DOHH2 (cell line): ENCODE results near the gene PACRG.

Experiments used
- H3F3A ChIP-seq: fragments of 200-600 bp; sonication (generic), shearing (Covaris generic); 2 replicates; pipeline ENCODE4 v1.6.0; 2016; ENCODE audit warnings: antibody characterized with exemption, mild to moderate bottlenecking; ENCODE audit not compliant: control insufficient read depth, insufficient read depth
- H3K27ac ChIP-seq: fragments of 200-600 bp; sonication (generic); 2 replicates; pipeline ENCODE4 v1.5.1; 2014; ENCODE audit warnings: low read depth, mild to moderate bottlenecking, low read length, moderate library complexity
- H3K27me3 ChIP-seq: fragments of 200-600 bp; sonication (generic); 2 replicates; pipeline ENCODE4 v1.6.1; 2014; ENCODE audit warnings: mild to moderate bottlenecking, low read length, mixed read lengths; ENCODE audit not compliant: control insufficient read depth
- H3K36me3 ChIP-seq: fragments of 200-600 bp; sonication (generic); 2 replicates; pipeline ENCODE4 v1.6.1; 2014; ENCODE audit warnings: mild to moderate bottlenecking, low read length, moderate library complexity, mixed read lengths; ENCODE audit not compliant: control insufficient read depth
- H3K4me1 ChIP-seq: fragments of 200-600 bp; sonication (generic); 2 replicates; pipeline ENCODE4 v1.6.1; 2014; ENCODE audit warnings: mild to moderate bottlenecking, low read length, mixed read lengths; ENCODE audit not compliant: control insufficient read depth
- H3K4me2 ChIP-seq: fragments of 200-600 bp; sonication (generic); 2 replicates; pipeline ENCODE4 v1.6.0; 2014; ENCODE audit warnings: mild to moderate bottlenecking, low read length, moderate library complexity
- H3K4me3 ChIP-seq: fragments of 200-600 bp; sonication (generic); 2 replicates; pipeline ENCODE4 v1.5.1; 2014; ENCODE audit warnings: mild to moderate bottlenecking, low read length, mixed read lengths
- H3K79me2 ChIP-seq: fragments of 200-600 bp; sonication (generic); 2 replicates; pipeline ENCODE4 v1.6.1; 2014; ENCODE audit warnings: mild to moderate bottlenecking, low read length, mixed read lengths; ENCODE audit not compliant: control insufficient read depth
- H3K9me2 ChIP-seq: fragments of 200-600 bp; sonication (generic); replicated peaks from 2 replicates; pipeline ENCODE4 v1.6.1; 2014; ENCODE audit warnings: mild to moderate bottlenecking, low read length, mixed read lengths; ENCODE audit not compliant: control insufficient read depth
- H3K9me3 ChIP-seq: fragments of 200-600 bp; sonication (generic); 2 replicates; pipeline ENCODE4 v1.6.1; 2014; ENCODE audit warnings: antibody characterized with exemption, low read length, mixed read lengths; ENCODE audit not compliant: control insufficient read depth, insufficient read depth
- H4K20me1 ChIP-seq: fragments of 200-600 bp; sonication (generic); 2 replicates; pipeline ENCODE4 v1.6.0; 2014; ENCODE audit warnings: low read depth, mild to moderate bottlenecking, antibody characterized with exemption, low read length, moderate library complexity; ENCODE audit not compliant: control insufficient read depth, insufficient read depth
- EZH2phosphoT487 ChIP-seq: fragments of 200-600 bp; sonication (generic); IDR thresholded peaks from 2 replicates; pipeline ENCODE4 v1.6.1; 2017; ENCODE audit warnings: borderline replicate concordance, mild to moderate bottlenecking, antibody characterized with exemption, low read length, moderate library complexity, mixed read lengths
- TF ChIP-seq, protein P1 (sequence below): fragments of 200-600 bp; sonication (generic); IDR thresholded peaks from one replicate; pipeline ENCODE4 v1.5.1; 2014; ENCODE audit warnings: antibody characterized with exemption, mild to moderate bottlenecking, low read depth, low read length; ENCODE audit not compliant: poor library complexity, severe bottlenecking

PACRG gene

DNA sequence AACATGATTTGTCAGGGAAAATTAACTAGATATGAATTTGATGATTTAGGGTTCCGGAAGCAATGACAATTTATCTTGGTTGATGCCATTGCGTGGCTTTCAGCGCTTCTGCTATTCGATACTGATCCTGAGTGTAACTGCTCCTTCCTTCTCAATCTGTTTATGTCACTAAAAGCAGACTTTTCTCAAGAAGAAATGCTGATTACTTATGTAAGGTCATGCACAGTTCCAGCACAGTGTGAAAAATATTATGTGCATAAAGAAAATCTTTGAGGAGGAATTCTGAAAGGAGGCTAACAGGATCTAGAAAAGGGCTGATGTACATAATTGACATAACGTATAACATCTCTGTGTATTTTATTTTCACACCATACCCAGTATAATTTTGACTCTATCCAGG is 336.6 kb downstream of the PACRG start:
- Histone ChIP-seq H3K27me3 (no peaks in the 10 kb centered on the region), H3K4me1 (no peaks in the 10 kb centered on the region), H3K79me2 (no peaks in the 10 kb centered on the region), H3K4me3 (no peak overlapping the region), H3K9me2 (no peaks in the 10 kb centered on the region), H4K20me1 (no peaks in the 10 kb centered on the region), H3K36me3 (no peaks in the 10 kb centered on the region), H3F3A (no peaks in the 10 kb centered on the region), H3K4me2 (no peak overlapping the region), H3K27ac (no peak overlapping the region), H3K9me3 (no peaks in the 10 kb centered on the region)
- TF ChIP-seq EZH2phosphoT487: no peak
- TF ChIP-seq, protein P1, sequence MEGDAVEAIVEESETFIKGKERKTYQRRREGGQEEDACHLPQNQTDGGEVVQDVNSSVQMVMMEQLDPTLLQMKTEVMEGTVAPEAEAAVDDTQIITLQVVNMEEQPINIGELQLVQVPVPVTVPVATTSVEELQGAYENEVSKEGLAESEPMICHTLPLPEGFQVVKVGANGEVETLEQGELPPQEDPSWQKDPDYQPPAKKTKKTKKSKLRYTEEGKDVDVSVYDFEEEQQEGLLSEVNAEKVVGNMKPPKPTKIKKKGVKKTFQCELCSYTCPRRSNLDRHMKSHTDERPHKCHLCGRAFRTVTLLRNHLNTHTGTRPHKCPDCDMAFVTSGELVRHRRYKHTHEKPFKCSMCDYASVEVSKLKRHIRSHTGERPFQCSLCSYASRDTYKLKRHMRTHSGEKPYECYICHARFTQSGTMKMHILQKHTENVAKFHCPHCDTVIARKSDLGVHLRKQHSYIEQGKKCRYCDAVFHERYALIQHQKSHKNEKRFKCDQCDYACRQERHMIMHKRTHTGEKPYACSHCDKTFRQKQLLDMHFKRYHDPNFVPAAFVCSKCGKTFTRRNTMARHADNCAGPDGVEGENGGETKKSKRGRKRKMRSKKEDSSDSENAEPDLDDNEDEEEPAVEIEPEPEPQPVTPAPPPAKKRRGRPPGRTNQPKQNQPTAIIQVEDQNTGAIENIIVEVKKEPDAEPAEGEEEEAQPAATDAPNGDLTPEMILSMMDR: no peak

DNA sequence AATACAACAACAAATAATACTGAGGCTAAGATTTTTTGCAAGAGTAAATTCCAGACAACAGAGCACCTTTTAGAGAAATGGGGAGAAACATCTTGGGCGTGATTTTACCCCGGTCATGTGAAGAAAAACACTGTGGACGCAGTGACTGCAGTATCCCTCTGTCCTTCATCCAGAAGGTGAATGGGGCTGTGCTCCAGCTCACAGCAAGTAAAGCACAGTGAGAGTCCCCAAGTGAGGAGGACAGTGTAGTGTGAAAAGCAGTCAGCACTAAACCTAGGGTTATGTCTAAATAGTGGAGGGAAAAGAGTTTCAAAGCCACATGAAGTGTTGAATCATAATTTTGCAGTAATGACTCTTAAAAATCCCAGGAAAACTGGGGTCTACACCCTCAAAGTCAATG is 338.4 kb downstream of the PACRG start:
- H3K79me2 ChIP-seq: no peaks in the 10 kb centered on the region
- TF ChIP-seq, protein P1: no peak
- TF ChIP-seq EZH2phosphoT487: no peak
- H3K27ac ChIP-seq: no peak overlapping the region
- H4K20me1 ChIP-seq: no peaks in the 10 kb centered on the region
- H3K9me3 ChIP-seq: no peaks in the 10 kb centered on the region
- H3K36me3 ChIP-seq: no peaks in the 10 kb centered on the region
- H3F3A ChIP-seq: no peaks in the 10 kb centered on the region
- no peaks in the 10 kb centered on the region for H3K4me1 ChIP-seq
- H3K4me3 ChIP-seq: no peak overlapping the region
- no peaks in the 10 kb centered on the region for H3K9me2 ChIP-seq
- no peak overlapping the region for H3K4me2 ChIP-seq
- no peaks in the 10 kb centered on the region for H3K27me3 ChIP-seq

DNA sequence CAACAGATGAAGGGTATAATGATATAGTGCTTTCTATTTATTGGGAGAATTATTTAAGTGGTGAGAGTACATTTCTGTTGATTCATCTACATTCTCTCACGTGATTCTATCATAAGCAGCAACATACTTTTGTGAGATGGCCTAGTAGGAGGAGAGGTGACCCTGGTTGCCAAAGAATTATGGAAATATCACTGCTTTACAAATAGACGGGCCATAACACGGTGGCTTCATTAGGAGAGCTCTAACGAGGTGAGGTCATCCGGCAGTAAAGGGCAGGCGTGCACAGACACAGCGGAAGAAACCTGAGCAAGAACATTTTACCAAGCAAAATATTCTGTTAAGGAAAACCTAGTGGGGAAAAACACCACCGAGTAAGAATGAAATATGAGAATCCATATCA is 349.4 kb downstream of the PACRG start:
- H3K4me2 ChIP-seq: no peak overlapping the region
- no peaks in the 10 kb centered on the region for H3K9me3 ChIP-seq
- no peaks in the 10 kb centered on the region for H3K79me2 ChIP-seq
- no peaks in the 10 kb centered on the region for H3K36me3 ChIP-seq
- no peaks in the 10 kb centered on the region for H3F3A ChIP-seq
- TF ChIP-seq, protein P1: no peak
- H3K9me2 ChIP-seq: no peaks in the 10 kb centered on the region
- H3K4me1 ChIP-seq: no peaks in the 10 kb centered on the region
- no peak overlapping the region for H3K4me3 ChIP-seq
- H3K27ac ChIP-seq: no peak overlapping the region
- no peaks in the 10 kb centered on the region for H4K20me1 ChIP-seq
- H3K27me3 ChIP-seq: no peaks in the 10 kb centered on the region

DNA sequence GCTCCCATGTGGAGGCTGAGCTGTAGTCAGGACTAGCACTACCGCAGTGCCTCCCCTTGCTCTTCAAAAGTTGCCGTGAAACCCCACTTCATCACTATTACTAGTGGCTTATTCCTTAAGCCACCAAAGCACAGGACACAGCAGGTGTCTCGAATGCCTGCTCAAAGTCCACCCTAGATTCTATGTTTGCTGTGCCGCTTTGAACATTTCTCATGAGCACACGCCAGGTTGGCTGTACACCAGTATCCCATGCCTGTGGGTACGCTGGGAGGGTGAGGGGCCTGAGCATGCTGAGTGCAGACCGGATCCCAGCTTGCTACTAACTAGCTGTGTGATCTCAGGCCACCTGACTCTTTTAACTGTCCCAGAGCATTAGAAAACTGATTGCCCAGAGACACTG is 350.9 kb downstream of the PACRG start:
- Histone ChIP-seq H3K27me3 (no peaks in the 10 kb centered on the region), H3K27ac (no peak overlapping the region), H3K4me2 (no peak overlapping the region), H4K20me1 (no peaks in the 10 kb centered on the region), H3K36me3 (no peaks in the 10 kb centered on the region), H3K79me2 (no peaks in the 10 kb centered on the region), H3K9me3 (no peaks in the 10 kb centered on the region), H3K4me3 (no peak overlapping the region), H3K9me2 (no peaks in the 10 kb centered on the region), H3F3A (no peaks in the 10 kb centered on the region), H3K4me1 (no peaks in the 10 kb centered on the region)
- no peak for TF ChIP-seq EZH2phosphoT487
- TF ChIP-seq, protein P1: no peak
